Fibroblast of peridontal ligament (primary cell): ENCODE data around the gene MIEN1.
"Not testable (repeated sequence)": the region's sequence is repeated elsewhere in the genome, so short reads cannot be mapped to it uniquely, and the experiment has no call there.

Experiments
- DNase-seq: peaks from one replicate; pipeline ENCODE4 v3.0.0-alpha.2; 2010; ENCODE audit errors: extremely low read depth

MIEN1 gene, protein sequence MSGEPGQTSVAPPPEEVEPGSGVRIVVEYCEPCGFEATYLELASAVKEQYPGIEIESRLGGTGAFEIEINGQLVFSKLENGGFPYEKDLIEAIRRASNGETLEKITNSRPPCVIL

DNA sequence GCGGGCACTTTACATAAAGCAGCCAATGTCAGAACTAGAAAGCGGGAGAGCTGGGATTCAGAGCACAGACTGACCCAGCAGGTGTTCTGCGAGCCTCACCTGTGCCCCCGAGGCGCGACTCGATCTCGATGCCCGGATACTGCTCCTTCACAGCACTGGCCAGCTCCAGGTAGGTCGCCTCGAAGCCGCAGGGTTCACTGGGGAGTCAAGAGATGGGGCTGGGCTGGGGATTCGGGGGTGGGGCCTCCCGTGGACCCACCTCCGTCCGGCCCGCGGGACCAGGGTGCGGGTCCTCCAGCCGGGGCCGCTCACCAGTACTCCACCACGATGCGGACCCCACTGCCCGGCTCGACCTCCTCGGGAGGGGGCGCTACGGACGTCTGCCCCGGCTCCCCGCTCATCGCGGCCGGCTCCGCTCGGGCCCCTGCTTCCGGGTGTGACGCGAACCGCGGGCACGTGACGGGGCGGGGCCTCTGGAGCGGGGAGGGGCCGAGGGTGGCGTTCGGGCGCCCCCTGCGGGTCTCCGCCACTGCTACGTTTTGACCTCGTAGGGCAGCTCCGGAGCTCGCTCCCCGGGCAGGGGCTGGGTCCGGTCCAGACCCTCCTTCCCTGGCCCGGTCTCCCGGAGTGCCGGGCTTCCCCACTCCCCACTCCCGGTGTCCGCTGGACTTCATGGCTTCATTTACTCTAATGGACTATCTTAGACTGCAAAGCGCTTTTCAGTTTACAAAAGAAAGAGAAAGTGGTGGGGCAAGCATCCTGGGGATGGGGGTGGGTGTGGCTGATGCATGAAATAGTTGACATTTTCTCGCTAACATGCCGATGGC is at the start of gene MIEN1:
MIEN1 (minus strand) TSS at position 438 of the 827 bp plus-strand sequence; CDS start at position 401, 37 bp downstream.
- peak; percentile 73 for DNase-seq

DNA sequence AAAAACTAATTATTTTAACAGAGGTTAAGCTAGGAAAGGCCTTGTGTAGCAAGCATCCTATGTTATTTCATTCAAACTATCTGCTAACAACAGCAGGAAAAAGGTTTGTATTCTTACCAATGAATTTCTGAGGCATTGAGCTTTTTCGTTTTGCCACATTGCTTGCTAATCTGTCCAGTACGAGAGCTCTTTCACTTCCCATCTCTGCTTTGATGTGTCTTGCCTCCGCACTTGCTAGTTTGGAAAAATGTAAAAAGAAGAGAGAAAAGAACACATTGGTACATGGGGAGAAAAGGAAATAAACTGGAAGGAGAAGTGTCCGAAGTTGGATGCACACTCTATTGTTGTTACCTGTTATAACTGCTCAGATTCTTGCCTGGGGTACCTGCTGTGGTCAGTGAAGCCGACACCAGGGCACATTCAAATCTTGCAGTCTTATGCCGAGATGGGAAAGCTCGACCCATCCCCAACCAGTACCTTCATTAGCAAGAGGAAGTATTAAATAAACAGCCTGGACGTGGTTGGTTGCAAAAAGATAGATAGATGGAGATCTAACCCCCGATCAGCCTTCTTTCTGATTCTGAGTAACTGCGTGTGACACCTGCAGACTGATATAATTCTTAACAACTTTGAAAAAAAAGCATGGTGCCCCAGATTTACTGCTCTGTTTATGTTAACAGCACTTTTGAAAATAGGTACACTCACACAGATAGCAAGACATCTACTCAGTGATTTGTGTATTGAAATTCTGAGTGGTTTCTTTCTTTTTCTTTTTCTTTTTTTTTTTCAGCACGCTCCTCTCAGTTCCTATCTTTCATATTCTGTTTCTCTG is 47.4 kb upstream of the MIEN1 start:
- no peak for DNase-seq

DNA sequence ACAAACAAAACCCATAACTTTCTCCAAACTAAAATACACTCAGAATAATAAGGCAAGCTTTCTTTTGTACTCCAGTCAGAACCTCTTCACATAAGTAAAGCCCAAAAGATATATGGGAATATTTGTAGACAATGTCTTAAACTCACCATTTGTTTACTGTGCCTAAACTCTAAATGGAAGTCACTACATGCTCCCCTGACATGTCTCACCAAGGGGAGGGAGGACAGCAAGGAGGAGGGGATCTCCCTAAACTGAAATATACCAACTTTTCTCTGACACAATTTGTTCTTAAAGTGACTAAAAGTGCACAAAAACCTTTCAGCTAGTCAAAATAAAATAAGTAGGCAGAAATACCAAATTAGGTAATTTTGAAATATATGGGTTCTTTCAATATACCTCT is 45.9 kb upstream of the MIEN1 start:
- DNase-seq: no peak

DNA sequence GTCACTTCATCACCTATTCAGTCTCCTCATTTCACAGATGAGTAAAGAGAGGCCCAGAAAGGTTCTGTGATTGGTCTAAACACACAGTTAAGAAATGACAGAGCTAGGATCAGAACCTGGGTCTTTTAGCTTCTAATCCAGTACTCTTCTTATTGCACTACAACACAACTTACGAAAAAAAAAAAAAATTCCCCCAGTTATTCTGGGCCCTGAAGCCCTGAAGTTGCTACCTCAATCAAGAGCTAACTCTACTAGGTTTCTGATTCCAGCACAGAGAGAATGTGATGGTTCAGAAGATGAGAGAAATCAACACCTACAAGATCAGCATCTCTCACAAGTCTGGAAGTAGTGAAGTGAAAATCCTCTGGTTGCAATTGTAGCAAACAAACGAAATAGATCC is 44.7 kb upstream of the MIEN1 start:
- no peak for DNase-seq

DNA sequence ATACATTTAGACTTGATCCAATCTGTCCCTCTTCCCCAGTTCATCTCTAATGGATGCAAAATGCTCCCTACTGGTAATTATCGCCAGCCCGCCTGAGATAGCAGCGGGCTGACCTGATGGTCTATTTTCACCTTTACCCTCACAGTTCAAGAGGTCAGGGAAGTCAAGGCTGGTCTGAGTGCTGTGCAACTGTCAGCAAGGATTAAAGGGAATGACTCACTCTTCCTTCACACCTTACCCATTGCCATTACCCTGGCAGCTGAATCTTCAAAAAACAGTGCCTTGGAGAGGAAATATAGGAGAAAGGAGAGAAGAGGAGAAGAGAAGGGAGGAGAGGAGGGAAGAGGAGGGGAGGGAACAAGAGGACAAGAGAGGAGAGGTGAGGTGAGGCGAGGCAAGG is 43.7 kb upstream of the MIEN1 start:
- no peak for DNase-seq

DNA sequence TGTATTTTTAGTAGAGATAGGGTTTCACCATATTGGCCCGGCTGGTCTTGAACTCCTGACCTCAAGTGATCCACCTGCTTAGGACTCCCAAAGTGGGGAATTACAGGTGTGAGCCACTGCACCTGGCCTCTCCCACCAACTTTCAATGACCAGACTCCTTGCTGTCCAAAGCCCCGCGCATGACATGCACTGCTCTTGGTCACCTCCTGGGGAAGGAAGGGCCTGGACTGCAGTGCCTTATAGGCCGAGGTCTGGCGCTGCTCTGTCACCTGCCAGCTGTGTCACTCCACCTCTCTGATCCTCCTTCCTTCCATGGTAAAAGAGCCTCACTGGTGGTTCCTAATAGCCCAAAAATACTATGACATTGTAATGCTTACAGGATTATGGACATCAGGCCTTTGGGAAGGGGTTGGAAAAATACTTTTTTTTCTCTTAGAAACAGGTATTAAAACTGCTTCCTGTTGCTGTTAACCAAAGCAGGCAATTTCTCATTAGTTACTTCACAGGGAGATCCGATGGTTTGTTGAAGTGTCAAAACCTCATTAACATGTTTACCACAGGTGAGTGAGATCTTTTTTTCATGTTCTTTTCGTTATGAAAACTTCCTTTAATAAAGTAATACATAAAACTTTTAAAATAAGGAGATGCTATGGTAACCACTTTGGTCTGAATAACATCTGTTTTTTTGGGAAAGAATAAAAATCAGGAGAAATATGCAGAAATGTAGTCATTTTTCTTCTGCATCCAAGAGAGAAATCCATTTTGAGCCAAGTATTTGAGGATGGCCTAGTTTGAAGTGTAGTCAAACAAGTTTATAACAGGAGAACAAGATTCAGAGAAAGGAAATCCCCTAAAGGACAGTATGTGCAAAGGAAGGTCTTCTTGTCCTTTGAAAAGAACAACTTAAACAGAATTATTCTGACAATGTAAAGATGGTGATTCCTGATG is 42.9 kb upstream of the MIEN1 start:
- DNase-seq: no peak

- DNase-seq: no peak
Observed at GRCh38 chr17:39772415-39772814, 42.1 kb upstream of the MIEN1 start.

DNA sequence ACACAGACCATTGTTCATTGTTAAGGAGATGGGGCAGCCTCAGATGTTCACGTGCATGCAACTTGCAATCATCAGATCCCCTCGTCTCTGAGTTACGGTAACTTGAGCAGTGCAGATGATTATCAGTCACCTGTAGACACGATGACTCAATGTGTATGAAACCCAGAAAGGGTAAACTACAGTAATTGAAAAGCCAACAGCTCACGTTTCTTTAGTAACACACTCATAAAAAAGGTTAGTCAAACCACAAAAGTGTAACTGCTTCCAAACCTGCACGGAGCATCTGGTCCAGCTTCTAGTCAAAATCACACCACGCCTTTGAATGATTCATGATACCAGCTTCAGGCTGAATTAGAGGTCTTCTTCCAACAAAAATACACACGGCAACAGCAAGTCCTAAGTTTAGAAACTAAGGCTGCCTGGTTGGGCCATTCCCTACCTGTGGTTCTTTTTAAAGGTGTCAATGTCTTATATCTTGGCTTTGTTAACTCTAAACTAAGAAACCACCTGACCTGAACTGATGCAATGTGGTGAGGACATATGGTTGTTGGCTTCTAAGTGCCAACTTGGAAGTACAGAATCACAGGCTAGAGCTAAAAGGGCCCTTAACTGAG is 39.7 kb upstream of the MIEN1 start:
- no peak for DNase-seq

DNA sequence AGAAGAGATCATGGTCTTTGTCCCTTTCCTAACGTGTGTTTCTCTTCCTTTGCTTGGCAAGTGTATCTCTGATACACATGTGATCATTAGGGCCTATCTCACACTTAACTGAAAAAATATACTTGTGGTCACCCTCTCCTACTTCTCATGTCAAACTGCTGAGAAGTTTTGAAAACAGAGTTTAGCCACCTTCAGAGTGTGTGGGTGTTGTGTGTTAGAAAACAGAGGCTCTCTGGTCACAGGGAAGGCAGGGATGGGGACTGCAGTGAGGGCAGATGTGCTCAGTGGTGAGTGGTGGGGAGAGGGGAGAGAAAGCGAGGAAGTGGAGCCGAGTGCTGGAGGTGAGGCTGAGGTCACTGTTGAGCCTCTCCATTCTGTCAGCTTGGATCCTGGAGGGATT is 36.8 kb upstream of the MIEN1 start:
- DNase-seq: no peak

DNA sequence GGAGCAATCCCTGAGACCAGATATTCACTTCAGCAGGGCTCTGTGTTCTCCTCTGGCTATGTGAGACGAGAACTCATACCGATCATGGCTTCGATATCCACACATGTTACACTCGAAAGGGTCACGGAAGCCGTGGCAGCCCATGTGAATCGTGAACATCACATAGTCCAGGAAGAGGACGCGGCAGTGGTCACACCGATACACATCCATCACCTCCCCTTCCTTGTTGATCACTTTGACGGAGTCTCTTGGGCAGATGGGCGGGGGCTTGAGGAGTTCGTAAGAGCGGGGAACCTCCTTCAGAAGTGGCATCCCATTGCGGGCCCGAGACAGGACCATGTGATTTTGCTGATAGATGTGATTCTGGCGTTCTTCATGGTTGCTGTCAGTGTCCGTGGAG is 35.4 kb upstream of the MIEN1 start:
- DNase-seq: no peak

GRCh38 chr17:39765175-39765574 is 34.8 kb upstream of the MIEN1 start:
- no peak for DNase-seq

GRCh38 chr17:39764171-39764570 is 33.8 kb upstream of the MIEN1 start:
- DNase-seq: not testable (repeated sequence)

DNA sequence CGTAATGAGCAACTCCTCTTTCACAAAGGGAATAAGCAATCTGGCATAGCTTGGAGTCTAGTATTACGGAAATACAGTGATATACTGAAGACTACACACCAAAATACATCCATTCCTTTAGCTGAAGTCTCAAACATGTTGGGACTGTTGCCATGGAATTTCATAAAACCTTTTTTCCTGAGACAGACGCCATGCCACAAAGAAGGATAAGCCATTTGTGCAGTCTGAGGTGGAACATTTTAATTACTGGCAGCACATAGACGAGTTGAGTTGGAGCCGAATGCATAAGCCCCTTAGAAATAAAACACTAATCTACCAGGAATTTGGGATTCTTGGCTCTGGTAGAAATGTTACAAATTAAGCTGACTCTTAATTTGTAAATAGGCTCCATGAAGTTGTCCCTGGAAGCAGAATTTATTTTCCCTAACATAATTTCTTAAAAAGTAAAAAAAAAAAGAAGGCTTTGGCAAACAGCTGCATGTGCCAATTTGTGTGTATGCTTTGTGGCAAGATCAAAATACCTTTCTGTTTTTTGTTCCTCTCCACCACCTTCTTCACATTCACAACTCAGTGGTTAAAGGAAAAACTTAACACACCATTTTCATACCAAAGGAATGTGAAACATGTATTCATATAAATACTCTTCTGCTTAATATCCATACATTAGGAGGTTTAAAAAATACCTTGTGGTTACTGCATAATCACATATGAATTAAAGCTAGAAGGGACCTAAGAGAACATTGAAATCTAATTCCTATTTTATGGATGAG is 32.9 kb upstream of the MIEN1 start:
- peak; percentile 8 for DNase-seq

DNA sequence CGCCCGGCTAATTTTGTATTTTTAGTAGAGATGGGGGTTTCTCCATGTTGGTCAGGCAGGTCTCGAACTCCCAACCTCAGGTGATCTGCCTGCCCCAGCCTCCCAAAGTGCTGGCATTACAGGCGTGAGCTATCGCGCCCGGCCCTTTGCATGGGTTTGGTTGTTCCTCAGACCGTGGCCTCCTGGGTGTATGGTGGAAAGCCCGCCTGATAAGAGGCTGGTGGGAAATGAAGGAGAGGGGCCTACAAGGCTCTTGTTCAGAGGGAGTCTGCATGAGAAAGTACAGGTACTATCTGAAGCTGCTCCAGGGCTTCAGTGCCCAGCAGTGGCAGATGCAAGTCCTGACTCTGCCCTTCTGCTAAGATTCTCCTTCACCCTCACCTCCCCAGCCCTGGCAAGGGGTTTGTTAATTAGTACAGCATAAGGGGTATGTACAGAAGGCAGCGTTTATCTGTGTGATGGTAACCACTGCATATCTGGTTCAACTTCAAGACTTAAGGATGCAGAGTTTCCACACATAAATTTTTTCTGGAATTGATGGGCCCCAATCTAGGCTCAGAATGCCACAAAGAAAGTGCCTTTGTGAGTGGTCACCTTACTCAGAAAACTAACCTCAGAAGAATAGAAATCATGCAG is 31.6 kb upstream of the MIEN1 start:
- no peak for DNase-seq

- DNase-seq: no peak
Observed at GRCh38 chr17:39759204-39759603, 28.9 kb upstream of the MIEN1 start.

- no peak for DNase-seq
Observed at GRCh38 chr17:39757931-39758873, 27.9 kb upstream of the MIEN1 start.

DNA sequence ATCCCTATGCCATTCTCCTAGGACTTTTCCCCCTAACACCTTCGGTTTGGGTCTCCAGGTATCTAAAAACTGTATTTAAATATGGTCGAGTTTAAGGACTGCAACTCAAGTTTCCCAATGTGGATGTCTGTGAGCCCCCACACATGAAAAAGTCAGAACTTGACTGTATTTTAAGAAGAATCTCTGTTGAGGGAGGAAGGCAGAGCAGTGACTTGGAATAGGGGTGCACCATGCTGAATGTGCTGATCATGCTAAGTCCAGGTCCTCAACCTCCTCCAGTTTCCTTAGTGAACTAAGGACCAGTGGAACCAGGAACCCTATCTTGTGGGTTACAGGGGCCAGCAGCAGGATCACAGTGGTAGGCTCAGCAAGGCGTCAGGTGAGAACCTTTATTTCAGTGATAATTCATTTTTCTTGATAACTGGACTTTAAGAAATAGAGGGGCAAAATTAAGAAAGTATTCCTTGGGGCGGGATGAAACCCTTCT is 26.9 kb upstream of the MIEN1 start:
- no peak for DNase-seq

- DNase-seq: no peak
Observed at GRCh38 chr17:39756380-39757079, 26.2 kb upstream of the MIEN1 start.
